ENCODE measurements around the gene UNCX. TPM values are rescaled to one million over a fixed set of nuclear protein-coding genes. Genes with fewer than 3 reads are reported as not detected.

The UNCX gene
- total RNA-seq, 1 donor from 2014 or later, result not detected

DNA sequence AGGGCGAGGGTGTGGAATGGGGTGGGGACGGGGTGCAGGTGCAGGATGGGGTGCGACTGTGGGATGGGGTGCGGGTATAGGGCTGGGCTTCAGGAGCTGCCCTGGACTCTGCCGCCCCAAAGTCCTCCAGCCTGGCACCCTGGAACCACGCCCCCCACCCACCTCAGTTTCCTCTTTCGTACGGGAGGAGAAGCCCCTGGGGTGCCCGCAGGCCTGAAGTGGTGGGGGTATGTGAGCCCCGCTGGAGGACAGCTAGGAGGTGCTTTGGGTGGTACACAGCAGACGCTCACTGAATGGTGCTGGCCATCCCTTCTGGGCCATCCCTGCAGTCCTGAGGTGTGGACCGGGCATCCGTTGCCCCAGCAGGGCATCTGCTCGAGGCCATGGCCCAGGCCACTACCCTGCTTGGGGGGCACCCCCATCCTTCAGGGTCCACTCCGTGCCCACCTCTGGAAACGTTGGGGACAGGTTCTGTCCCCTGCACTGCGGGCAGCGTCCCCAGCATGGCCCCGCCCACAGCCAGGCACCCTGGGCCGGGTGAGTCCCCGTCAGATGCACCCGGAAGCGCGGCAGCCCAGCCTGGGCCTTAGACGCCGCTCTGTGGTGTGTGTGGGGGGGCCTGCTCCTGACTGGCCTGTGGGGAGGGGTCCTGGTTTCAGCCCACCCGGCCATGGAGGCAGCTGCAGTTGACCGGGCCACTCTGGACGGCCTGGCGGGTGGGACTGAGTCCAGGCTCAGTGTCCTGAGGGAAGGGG lies 41.6 kb downstream of the UNCX start:
- ATAC-seq (peak; percentile 13), DNase-seq (no peak)
- no peaks in the 10 kb centered on the region for H3K4me1 ChIP-seq
- no peak overlapping the region for H3K27ac ChIP-seq
- peaks cover 31% of the 10 kb centered on the region for H3K27me3 ChIP-seq
- H3K36me3 ChIP-seq, result no peaks in the 10 kb centered on the region
- TF ChIP-seq, protein P1, sequence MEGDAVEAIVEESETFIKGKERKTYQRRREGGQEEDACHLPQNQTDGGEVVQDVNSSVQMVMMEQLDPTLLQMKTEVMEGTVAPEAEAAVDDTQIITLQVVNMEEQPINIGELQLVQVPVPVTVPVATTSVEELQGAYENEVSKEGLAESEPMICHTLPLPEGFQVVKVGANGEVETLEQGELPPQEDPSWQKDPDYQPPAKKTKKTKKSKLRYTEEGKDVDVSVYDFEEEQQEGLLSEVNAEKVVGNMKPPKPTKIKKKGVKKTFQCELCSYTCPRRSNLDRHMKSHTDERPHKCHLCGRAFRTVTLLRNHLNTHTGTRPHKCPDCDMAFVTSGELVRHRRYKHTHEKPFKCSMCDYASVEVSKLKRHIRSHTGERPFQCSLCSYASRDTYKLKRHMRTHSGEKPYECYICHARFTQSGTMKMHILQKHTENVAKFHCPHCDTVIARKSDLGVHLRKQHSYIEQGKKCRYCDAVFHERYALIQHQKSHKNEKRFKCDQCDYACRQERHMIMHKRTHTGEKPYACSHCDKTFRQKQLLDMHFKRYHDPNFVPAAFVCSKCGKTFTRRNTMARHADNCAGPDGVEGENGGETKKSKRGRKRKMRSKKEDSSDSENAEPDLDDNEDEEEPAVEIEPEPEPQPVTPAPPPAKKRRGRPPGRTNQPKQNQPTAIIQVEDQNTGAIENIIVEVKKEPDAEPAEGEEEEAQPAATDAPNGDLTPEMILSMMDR (IDR thresholded peaks at IDR 0.05), result no peak
- no peak overlapping the region for H3K4me3 ChIP-seq
- no peaks in the 10 kb centered on the region for H3K9me3 ChIP-seq
- intact Hi-C loops (cut with DNase I), result no loop called here

DNA sequence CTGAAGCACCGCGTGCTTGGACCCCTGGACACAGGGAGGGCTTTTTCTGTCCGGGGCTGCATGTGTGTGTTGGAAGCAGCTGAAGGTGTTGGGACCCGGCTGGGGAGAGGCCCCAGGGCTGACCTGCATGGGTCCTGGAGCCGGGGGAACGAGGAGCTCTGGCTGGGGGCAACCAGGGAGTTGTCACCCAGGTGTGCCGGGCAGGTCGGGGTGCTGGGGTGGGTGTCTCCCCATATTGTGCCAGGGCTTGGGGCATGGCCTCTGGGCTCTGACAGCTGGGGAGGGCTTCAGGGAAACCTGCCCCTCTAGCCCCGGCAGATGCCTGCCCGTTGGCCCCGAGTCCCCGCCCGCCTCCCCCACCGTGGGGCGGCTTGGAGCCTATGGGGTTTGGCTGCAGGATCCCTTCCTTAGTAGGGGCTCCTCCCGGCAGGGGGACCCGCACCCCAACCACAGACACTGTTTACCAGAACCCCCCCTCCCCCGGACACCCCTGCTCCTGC lies 42.3 kb downstream of the UNCX start:
- no peak for ATAC-seq
- TF ChIP-seq, protein P1 (IDR thresholded peaks at IDR 0.05), result no peak
- intact Hi-C loops (cut with DNase I), result no loop called here
- H3K36me3 ChIP-seq, result no peaks in the 10 kb centered on the region
- no peaks in the 10 kb centered on the region for H3K4me1 ChIP-seq
- no peak for DNase-seq
- H3K27ac ChIP-seq, result no peak overlapping the region
- no peak overlapping the region for H3K4me3 ChIP-seq
- H3K9me3 ChIP-seq, result no peaks in the 10 kb centered on the region
- peaks cover 24% of the 10 kb centered on the region for H3K27me3 ChIP-seq

DNA sequence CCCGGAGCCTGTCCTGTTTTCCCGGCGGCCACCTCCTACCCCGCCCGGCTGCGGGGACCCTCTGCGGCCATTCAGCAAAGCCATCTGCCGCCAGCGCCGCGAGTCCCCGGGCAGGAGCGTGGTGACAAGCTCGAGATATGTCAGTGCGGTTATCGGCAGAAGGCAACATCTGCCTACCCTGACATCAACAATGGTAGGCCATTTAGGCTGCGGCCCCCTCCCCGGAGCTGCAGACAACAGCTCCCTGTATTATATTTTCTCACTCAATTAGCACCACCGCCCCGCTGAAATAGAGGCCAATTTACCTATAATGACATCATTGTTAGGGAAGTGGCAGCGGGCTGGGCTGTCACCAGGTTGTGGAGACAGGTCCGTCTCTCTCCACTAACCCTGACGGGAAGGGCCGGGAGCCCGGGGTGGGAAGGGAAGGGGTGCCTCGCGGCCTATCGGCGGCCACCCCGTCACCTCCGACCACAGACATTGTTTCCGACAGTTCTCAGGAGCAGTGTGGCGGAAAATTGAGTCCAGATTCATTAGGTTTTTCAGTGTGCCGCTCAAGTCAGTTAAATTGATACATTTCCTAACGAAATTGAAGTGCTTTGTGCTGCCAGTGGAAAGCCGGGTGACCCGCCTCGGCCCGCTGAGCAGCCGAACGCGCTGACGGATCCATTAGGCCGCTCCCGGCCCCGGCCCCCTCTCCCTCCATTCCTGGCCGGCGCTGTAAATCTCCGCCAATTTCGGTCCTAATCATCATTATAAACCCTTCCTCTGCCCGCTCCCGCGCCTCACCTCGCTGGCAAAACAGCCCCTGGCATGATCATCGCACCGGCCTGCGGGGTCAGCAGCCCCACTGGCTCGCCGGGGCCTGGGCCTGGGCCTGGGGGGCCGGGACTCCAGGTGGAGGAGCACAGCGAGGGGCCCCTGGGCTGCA lies 43.0 kb downstream of the UNCX start:
- TF ChIP-seq, protein P1 (IDR thresholded peaks at IDR 0.05), result no peak
- no peak for ATAC-seq
- no peaks in the 10 kb centered on the region for H3K36me3 ChIP-seq
- intact Hi-C loops (cut with DNase I), result no loop called here
- no peak overlapping the region for H3K4me3 ChIP-seq
- DNase-seq, result no peak
- no peak overlapping the region for H3K27ac ChIP-seq
- H3K27me3 ChIP-seq, result peaks cover 16% of the 10 kb centered on the region
- no peaks in the 10 kb centered on the region for H3K4me1 ChIP-seq
- no peaks in the 10 kb centered on the region for H3K9me3 ChIP-seq

DNA sequence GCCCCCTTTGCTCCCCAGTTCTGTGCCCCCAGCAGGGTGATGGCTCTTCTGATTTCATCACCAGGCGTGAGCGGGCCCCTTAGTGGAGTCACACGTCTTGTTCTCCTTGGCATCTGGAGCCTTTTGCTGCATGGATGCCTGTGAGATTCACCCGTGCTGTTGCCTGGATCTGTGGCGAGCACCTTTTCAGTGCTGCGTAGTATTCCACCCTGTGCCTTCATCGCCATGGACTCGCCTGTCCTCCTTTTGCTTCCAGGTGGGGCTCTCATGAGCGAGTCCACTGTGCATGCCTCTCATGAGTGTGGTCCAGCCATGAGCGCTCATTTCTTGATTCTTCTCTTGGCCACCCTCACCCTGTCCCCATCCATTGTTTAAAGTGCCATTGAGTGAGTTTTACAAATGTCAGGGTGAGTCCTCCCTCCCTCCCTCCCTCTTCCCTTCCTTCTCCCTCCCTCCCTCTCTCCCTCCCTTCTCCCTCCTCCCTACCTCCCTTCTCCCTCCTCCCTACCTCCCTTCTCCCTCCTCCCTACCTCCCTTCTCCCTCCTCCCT lies 44.0 kb downstream of the UNCX start:
- H3K9me3 ChIP-seq, result no peaks in the 10 kb centered on the region
- H3K27me3 ChIP-seq, result peaks cover 13% of the 10 kb centered on the region
- TF ChIP-seq, protein P1 (IDR thresholded peaks at IDR 0.05), result no peak
- H3K4me3 ChIP-seq, result no peak overlapping the region
- DNase-seq, result no peak
- H3K4me1 ChIP-seq, result no peaks in the 10 kb centered on the region
- no peaks in the 10 kb centered on the region for H3K36me3 ChIP-seq
- no peak for ATAC-seq
- no peak overlapping the region for H3K27ac ChIP-seq
- intact Hi-C loops (cut with DNase I), result no loop called here

DNA sequence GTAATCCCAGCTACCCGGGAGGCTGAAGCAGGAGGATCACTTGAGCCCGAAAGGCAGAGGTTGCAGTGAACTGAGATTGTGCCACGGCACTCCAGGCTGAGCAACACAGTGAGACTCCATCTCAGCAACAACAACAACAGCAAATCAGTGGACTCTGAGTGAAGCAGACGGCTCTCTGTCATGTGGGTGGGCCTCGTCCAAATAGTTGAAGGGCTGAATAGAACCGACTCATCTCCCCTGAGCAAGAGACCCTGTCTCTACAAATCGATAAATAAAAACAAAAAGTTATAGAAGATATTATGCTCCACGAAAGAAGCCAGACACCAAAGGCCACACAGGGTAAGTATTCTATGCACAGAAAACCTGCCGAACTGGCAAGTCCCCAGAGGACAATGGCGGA lies 45.9 kb downstream of the UNCX start:
- H3K27ac ChIP-seq, result no peak overlapping the region
- H3K27me3 ChIP-seq, result peaks cover 12% of the 10 kb centered on the region
- H3K36me3 ChIP-seq, result no peaks in the 10 kb centered on the region
- intact Hi-C loops (cut with DNase I), result no loop called here
- no peak for DNase-seq
- H3K4me3 ChIP-seq, result no peak overlapping the region
- H3K9me3 ChIP-seq, result no peaks in the 10 kb centered on the region
- H3K4me1 ChIP-seq, result no peaks in the 10 kb centered on the region
- ATAC-seq, result no peak
- TF ChIP-seq, protein P1 (IDR thresholded peaks at IDR 0.05), result no peak

Data from upper lobe of right lung (tissue), 1 donor.